ENCODE data around the gene AKNA. TPM values are rescaled to one million over a fixed set of nuclear protein-coding genes. Genes with fewer than 3 reads are reported as not detected.

AKNA gene
- polyA plus RNA-seq, 1 of the 3 experiments (the other 2 are of a cell fraction), result 0.84 TPM

- TF ChIP-seq CHD2 (IDR thresholded peaks at IDR 0.05; ENCODE audit: low read length, partially characterized antibody), result no peak
Measured at GRCh38 chr9:114423181-114423580, 35.4 kb upstream of the AKNA start (continued).

- Histone ChIP-seq H3F3A (replicated peaks; ENCODE audit: insufficient read depth) (no peaks in the 10 kb centered on the region), H3K4me2 (no peak overlapping the region), H3K4me3 (ENCODE audit: low read depth in 2 of 2, low read length in 1 of 2) (no peak overlapping the region), H3K9ac (no peak overlapping the region), H3K4me1 (ENCODE audit: control insufficient read depth in 1 of 2, insufficient read depth in 2 of 2, low read depth in 1 of 2, low read length in 1 of 2) (no peaks in the 10 kb centered on the region), H3K36me3 (replicated peaks in 1 of 2; ENCODE audit: control insufficient read depth in 1 of 2, insufficient read depth in 2 of 2, low read length in 1 of 2) (no peaks in the 10 kb centered on the region), H3K9me3 (no peaks in the 10 kb centered on the region), H3K27ac (ENCODE audit: low read depth in 2 of 2, low read length in 1 of 2) (no peak overlapping the region), H3K79me2 (ENCODE audit: insufficient read depth) (no peaks in the 10 kb centered on the region), H3K27me3 (ENCODE audit: insufficient read depth) (no peaks in the 10 kb centered on the region), H2AFZ (ENCODE audit: low read depth) (no peak overlapping the region), H4K20me1 (ENCODE audit: insufficient read depth) (no peaks in the 10 kb centered on the region), H3K9me2 (no peaks in the 10 kb centered on the region)
- DNase-seq, result no peak
- CTCF ChIA-PET, result interaction anchor here (1.0 to 8.9 kb wide), 3 partner anchors 14 to 260 kb away, joined by 3 to 74 read pairs (median 3); no protein-coding TSS in a partner anchor
- 17% methylated on average over 1 of the region's 2 CpGs for WGBS (ENCODE audit: low lambda C conversion rate)
- POLR2A ChIA-PET, result no interaction called here
- TF ChIP-seq, protein P1, sequence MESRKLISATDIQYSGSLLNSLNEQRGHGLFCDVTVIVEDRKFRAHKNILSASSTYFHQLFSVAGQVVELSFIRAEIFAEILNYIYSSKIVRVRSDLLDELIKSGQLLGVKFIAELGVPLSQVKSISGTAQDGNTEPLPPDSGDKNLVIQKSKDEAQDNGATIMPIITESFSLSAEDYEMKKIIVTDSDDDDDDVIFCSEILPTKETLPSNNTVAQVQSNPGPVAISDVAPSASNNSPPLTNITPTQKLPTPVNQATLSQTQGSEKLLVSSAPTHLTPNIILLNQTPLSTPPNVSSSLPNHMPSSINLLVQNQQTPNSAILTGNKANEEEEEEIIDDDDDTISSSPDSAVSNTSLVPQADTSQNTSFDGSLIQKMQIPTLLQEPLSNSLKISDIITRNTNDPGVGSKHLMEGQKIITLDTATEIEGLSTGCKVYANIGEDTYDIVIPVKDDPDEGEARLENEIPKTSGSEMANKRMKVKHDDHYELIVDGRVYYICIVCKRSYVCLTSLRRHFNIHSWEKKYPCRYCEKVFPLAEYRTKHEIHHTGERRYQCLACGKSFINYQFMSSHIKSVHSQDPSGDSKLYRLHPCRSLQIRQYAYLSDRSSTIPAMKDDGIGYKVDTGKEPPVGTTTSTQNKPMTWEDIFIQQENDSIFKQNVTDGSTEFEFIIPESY (IDR thresholded peaks at IDR 0.05; ENCODE audit: borderline replicate concordance, low read depth), result no peak
- no peak for TF ChIP-seq TEAD4 (IDR thresholded peaks at IDR 0.05; ENCODE audit: borderline replicate concordance, insufficient read depth)
- no peak for TF ChIP-seq GABPA (IDR thresholded peaks at IDR 0.05; ENCODE audit: low read depth)
- no peak for TF ChIP-seq TAF1 (IDR thresholded peaks at IDR 0.05; ENCODE audit: borderline replicate concordance, low read depth, low read length)
- TF ChIP-seq ELF1 (IDR thresholded peaks at IDR 0.05), result no peak
- no peak for TF ChIP-seq YY1 (IDR thresholded peaks at IDR 0.05; ENCODE audit: low read depth)
- TF ChIP-seq FOXJ3 (CRISPR knock-in tag; IDR thresholded peaks at IDR 0.05), result no peak
- TF ChIP-seq MXI1 (IDR thresholded peaks at IDR 0.05; ENCODE audit: low read depth, low read length), result no peak
- TF ChIP-seq SIN3A (IDR thresholded peaks at IDR 0.05; ENCODE audit: borderline replicate concordance, low read depth, low read length), result no peak
- no peak for TF ChIP-seq JUND (IDR thresholded peaks at IDR 0.05)
- TF ChIP-seq PBX3 (IDR thresholded peaks at IDR 0.05), result no peak
- TF ChIP-seq IRF3 (IDR thresholded peaks at IDR 0.05; ENCODE audit: low read depth, low read length), result no peak
- no peak for TF ChIP-seq SMC3 (IDR thresholded peaks at IDR 0.05; ENCODE audit: low read depth, low read length)
- TF ChIP-seq GATA2 (CRISPR knock-in tag; IDR thresholded peaks at IDR 0.05), result no peak
- no peak for TF ChIP-seq RAD21 (IDR thresholded peaks at IDR 0.05; ENCODE audit: low read length)
Measured at GRCh38 chr9:114421147-114421546, 33.4 kb upstream of the AKNA start.
